ENCODE data around the gene CLRN3.

CLRN3 gene

DNA sequence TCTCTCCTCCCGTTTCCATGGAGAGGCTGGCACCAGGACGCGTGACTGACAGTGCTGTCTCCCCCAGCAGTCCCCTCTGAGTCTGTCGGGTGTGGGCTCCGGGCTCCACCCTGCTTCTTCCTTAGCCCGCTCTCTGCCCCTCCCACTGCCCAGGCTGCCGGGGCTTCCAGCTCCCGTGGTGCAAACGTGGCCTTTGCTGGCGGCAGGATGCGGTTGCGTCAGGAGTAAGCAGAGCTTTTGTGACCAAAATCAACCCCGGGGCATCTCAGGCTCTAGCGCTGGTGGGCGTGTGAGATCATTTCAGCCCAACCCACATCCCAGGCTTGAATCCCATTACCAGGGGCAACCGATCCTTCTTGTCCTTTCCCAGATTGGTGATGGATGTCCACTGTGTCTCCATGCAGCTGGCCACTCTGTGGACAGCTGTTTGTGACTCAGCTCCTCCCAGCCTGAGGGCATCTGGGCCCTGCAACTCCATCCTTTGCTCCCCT lies 42.4 kb upstream of the CLRN3 start:
- no peak overlapping the region for H4K8ac ChIP-seq (ENCODE audit: low read depth, low read length)
- H3K27me3 ChIP-seq (ENCODE audit: insufficient read depth, low read length, poor library complexity) = no peaks in the 10 kb centered on the region
- H3K9ac ChIP-seq (ENCODE audit: low read length) = no peak overlapping the region
- no peak overlapping the region for H3K56ac ChIP-seq (ENCODE audit: low read length)
- no peaks in the 10 kb centered on the region for H3K79me2 ChIP-seq (ENCODE audit: control insufficient read depth, insufficient read depth, low read length)
- no peak for DNase-seq
- no peak overlapping the region for H2BK120ac ChIP-seq (ENCODE audit: low read depth, low read length)
- H4K5ac ChIP-seq (ENCODE audit: low read length) = no peak overlapping the region
- no peaks in the 10 kb centered on the region for H3K4me1 ChIP-seq (ENCODE audit: control insufficient read depth, low read depth, low read length)
- H3K23ac ChIP-seq (ENCODE audit: low read length) = no peak overlapping the region
- H3K4me3 ChIP-seq (ENCODE audit: low read length) = no peak overlapping the region
- H2BK15ac ChIP-seq (replicated peaks; ENCODE audit: low read depth) = no peak overlapping the region
- WGBS (ENCODE audit: extremely low coverage, insufficient coverage, low lambda C conversion rate) = no CpG with 5 or more reads among the region's 16 CpGs
- H2AK5ac ChIP-seq (ENCODE audit: low read length) = no peak overlapping the region
- no peaks in the 10 kb centered on the region for H3K36me3 ChIP-seq (ENCODE audit: control insufficient read depth, insufficient read depth, low read length)
- H3K79me1 ChIP-seq (ENCODE audit: low read length) = no peaks in the 10 kb centered on the region
- no peak overlapping the region for H2BK5ac ChIP-seq (ENCODE audit: low read length)
- H3K4ac ChIP-seq (ENCODE audit: low read depth, low read length) = no peak overlapping the region
- H3K18ac ChIP-seq (ENCODE audit: low read length) = no peak overlapping the region
- no peak overlapping the region for H3K27ac ChIP-seq (ENCODE audit: low read depth, low read length)
- no peak overlapping the region for H3K4me2 ChIP-seq (ENCODE audit: low read length)

DNA sequence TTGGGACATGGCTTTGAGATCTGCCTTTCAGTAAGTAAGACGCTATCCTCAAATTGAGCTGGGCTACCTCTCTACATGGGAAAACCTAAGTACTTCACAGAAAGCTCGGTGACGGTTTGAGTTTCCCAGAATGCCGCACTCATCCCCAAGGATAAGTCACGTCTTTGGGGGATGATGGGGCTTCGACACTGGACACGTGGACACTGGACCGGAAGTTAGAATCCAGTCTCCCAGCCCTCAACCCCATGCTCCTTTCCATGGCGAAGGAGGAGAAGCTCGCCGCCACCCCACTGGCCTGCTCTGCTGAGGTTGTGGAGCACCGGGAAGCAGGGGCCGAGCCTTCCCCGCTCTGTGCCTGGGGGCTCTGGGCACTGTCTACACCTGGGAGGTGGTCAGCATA lies 41.6 kb upstream of the CLRN3 start:
- no peak overlapping the region for H3K18ac ChIP-seq (ENCODE audit: low read length)
- no peaks in the 10 kb centered on the region for H3K36me3 ChIP-seq (ENCODE audit: control insufficient read depth, insufficient read depth, low read length)
- no CpG with 5 or more reads among the region's 14 CpGs for WGBS (ENCODE audit: extremely low coverage, insufficient coverage, low lambda C conversion rate)
- H4K8ac ChIP-seq (ENCODE audit: low read depth, low read length) = no peak overlapping the region
- no peak overlapping the region for H3K4ac ChIP-seq (ENCODE audit: low read depth, low read length)
- H2BK15ac ChIP-seq (replicated peaks; ENCODE audit: low read depth) = no peak overlapping the region
- H3K79me2 ChIP-seq (ENCODE audit: control insufficient read depth, insufficient read depth, low read length) = no peaks in the 10 kb centered on the region
- H3K56ac ChIP-seq (ENCODE audit: low read length) = no peak overlapping the region
- H2BK5ac ChIP-seq (ENCODE audit: low read length) = no peak overlapping the region
- no peak overlapping the region for H3K23ac ChIP-seq (ENCODE audit: low read length)
- no peaks in the 10 kb centered on the region for H3K4me1 ChIP-seq (ENCODE audit: control insufficient read depth, low read depth, low read length)
- H3K4me2 ChIP-seq (ENCODE audit: low read length) = no peak overlapping the region
- no peak overlapping the region for H3K27ac ChIP-seq (ENCODE audit: low read depth, low read length)
- H3K4me3 ChIP-seq (ENCODE audit: low read length) = no peak overlapping the region
- DNase-seq = no peak
- H2BK120ac ChIP-seq (ENCODE audit: low read depth, low read length) = no peak overlapping the region
- no peak overlapping the region for H3K9ac ChIP-seq (ENCODE audit: low read length)
- H4K5ac ChIP-seq (ENCODE audit: low read length) = no peak overlapping the region
- no peaks in the 10 kb centered on the region for H3K79me1 ChIP-seq (ENCODE audit: low read length)
- no peak overlapping the region for H2AK5ac ChIP-seq (ENCODE audit: low read length)
- H3K27me3 ChIP-seq (ENCODE audit: insufficient read depth, low read length, poor library complexity) = no peaks in the 10 kb centered on the region

DNA sequence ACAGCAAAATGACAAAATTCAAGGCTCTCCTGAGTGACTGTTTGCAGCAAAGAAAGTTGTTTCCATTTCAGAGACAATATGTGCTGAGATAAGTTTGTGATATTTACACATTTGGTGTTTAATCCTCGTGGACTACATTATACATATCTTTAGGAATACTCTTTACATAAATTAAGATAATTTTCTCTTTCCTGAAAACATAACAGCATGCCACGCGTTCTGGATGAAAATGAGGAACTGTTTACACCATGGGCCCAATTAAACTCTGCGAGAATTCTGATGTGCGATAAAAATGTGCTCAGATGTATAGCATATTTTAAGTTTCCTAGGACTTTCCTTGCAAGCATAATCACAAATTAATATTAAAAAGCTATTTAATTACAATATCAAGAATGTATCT lies 40.5 kb upstream of the CLRN3 start:
- Histone ChIP-seq H3K27ac (ENCODE audit: low read depth, low read length) (no peak overlapping the region), H3K36me3 (ENCODE audit: control insufficient read depth, insufficient read depth, low read length) (no peaks in the 10 kb centered on the region), H3K4ac (ENCODE audit: low read depth, low read length) (no peak overlapping the region), H3K79me2 (ENCODE audit: control insufficient read depth, insufficient read depth, low read length) (no peaks in the 10 kb centered on the region), H4K5ac (ENCODE audit: low read length) (no peak overlapping the region), H3K23ac (ENCODE audit: low read length) (no peak overlapping the region), H2BK15ac (replicated peaks; ENCODE audit: low read depth) (no peak overlapping the region), H3K27me3 (ENCODE audit: insufficient read depth, low read length, poor library complexity) (no peaks in the 10 kb centered on the region), H3K4me3 (ENCODE audit: low read length) (no peak overlapping the region), H2BK120ac (ENCODE audit: low read depth, low read length) (no peak overlapping the region), H2AK5ac (ENCODE audit: low read length) (no peak overlapping the region), H3K18ac (ENCODE audit: low read length) (no peak overlapping the region), H4K8ac (ENCODE audit: low read depth, low read length) (no peak overlapping the region), H3K4me2 (ENCODE audit: low read length) (no peak overlapping the region), H3K9ac (ENCODE audit: low read length) (no peak overlapping the region), H2BK5ac (ENCODE audit: low read length) (no peak overlapping the region), H3K79me1 (ENCODE audit: low read length) (no peaks in the 10 kb centered on the region), H3K4me1 (ENCODE audit: control insufficient read depth, low read depth, low read length) (no peaks in the 10 kb centered on the region), H3K56ac (ENCODE audit: low read length) (no peak overlapping the region)
- DNase-seq = no peak
- no CpG with 5 or more reads among the region's 5 CpGs for WGBS (ENCODE audit: extremely low coverage, insufficient coverage, low lambda C conversion rate)

DNA sequence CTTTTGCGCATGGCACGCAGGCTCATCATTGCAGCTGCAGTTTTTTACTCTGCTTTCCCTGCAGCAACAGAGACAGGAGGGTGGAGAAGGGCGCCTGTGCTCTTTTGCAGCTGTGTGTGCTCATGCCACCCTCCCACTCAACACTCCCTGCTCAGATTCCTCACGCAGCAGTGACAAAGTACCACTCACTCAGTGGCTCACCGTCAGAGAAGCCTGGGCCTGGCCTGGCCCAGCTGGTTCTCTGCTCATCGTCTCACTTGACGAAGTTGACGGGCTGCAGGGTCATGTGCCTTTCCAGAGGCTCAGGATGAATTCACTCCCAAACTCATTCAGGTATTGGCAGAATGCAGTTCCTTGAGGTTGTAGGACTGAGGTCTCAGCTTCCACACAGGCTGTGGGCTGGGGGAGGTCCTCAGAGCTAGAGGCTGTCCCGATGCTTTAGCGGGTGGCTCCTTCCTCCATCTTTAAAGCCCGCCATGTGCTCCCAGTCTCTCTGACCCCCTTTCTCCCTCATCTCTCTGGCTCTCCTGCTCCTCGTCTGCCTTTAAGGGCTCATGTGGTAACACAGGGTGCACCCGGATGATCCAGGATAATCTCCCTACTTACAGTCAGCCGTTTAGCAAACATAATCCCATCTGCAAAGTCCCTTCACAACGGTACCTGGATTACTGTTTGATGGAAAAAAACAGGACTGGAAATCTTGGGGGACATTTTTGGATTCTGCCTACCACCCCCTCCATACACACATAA lies 40.0 kb upstream of the CLRN3 start:
- Histone ChIP-seq H3K18ac (ENCODE audit: low read length) (no peak overlapping the region), H4K5ac (ENCODE audit: low read length) (no peak overlapping the region), H2BK120ac (ENCODE audit: low read depth, low read length) (no peak overlapping the region), H3K27ac (ENCODE audit: low read depth, low read length) (no peak overlapping the region), H3K23ac (ENCODE audit: low read length) (no peak overlapping the region), H3K4ac (ENCODE audit: low read depth, low read length) (no peak overlapping the region), H2BK5ac (ENCODE audit: low read length) (no peak overlapping the region), H3K27me3 (ENCODE audit: insufficient read depth, low read length, poor library complexity) (no peaks in the 10 kb centered on the region), H3K4me1 (ENCODE audit: control insufficient read depth, low read depth, low read length) (no peaks in the 10 kb centered on the region), H3K9ac (ENCODE audit: low read length) (no peak overlapping the region), H2BK15ac (replicated peaks; ENCODE audit: low read depth) (no peak overlapping the region), H3K4me3 (ENCODE audit: low read length) (no peak overlapping the region), H3K56ac (ENCODE audit: low read length) (no peak overlapping the region), H3K36me3 (ENCODE audit: control insufficient read depth, insufficient read depth, low read length) (no peaks in the 10 kb centered on the region), H2AK5ac (ENCODE audit: low read length) (no peak overlapping the region), H3K79me1 (ENCODE audit: low read length) (no peaks in the 10 kb centered on the region), H4K8ac (ENCODE audit: low read depth, low read length) (no peak overlapping the region), H3K79me2 (ENCODE audit: control insufficient read depth, insufficient read depth, low read length) (no peaks in the 10 kb centered on the region), H3K4me2 (ENCODE audit: low read length) (no peak overlapping the region)
- no peak for DNase-seq
- WGBS (ENCODE audit: extremely low coverage, insufficient coverage, low lambda C conversion rate) = no CpG with 5 or more reads among the region's 15 CpGs

DNA sequence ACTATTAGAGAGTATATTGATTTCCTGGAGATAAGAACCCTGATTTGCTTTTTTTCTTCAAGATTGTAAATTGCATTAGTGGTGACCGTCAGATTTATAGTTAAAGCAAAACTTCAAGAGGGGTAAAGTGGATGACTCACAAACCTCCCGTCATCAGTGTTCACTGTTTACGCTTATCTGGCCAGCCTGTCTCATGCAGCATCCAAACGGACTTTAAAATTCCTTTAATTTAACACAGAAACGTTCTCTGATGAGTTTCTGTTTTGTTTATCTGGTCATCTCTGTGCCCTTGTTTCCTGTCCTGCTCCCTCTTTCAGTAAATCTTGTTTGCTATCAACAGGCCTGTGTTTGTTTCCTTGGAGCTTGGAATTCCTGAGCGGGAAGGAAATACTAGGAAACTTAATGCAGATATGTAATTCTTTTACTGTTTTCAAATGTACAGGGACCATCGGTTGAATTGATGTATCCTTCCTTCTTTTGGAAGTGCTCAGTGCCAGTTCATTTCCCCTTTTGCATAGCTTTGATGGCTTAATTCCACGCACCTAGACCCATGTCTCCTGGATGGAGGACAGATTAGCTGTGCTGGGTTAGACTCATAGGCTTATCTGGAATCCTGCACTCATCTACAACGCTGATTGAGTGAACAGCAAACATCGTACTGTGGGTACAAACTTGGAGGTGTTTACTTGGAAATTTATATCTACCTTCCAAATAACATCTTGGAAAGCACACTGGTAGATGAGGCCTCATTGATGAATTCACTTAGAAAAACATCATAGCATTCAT lies 35.5 kb upstream of the CLRN3 start:
- H3K4me2 ChIP-seq (ENCODE audit: low read length) = no peak overlapping the region
- H3K56ac ChIP-seq (ENCODE audit: low read length) = no peak overlapping the region
- H4K5ac ChIP-seq (ENCODE audit: low read length) = no peak overlapping the region
- H3K18ac ChIP-seq (ENCODE audit: low read length) = no peak overlapping the region
- H2BK5ac ChIP-seq (ENCODE audit: low read length) = no peak overlapping the region
- H3K27ac ChIP-seq (ENCODE audit: low read depth, low read length) = no peak overlapping the region
- no CpG with 5 or more reads among the region's 10 CpGs for WGBS (ENCODE audit: extremely low coverage, insufficient coverage, low lambda C conversion rate)
- no peak overlapping the region for H2BK120ac ChIP-seq (ENCODE audit: low read depth, low read length)
- no peak overlapping the region for H3K9ac ChIP-seq (ENCODE audit: low read length)
- H3K36me3 ChIP-seq (ENCODE audit: control insufficient read depth, insufficient read depth, low read length) = no peaks in the 10 kb centered on the region
- DNase-seq = no peak
- no peak overlapping the region for H2BK15ac ChIP-seq (replicated peaks; ENCODE audit: low read depth)
- no peaks in the 10 kb centered on the region for H3K4me1 ChIP-seq (ENCODE audit: control insufficient read depth, low read depth, low read length)
- H3K79me2 ChIP-seq (ENCODE audit: control insufficient read depth, insufficient read depth, low read length) = no peaks in the 10 kb centered on the region
- no peaks in the 10 kb centered on the region for H3K27me3 ChIP-seq (ENCODE audit: insufficient read depth, low read length, poor library complexity)
- no peak overlapping the region for H3K4ac ChIP-seq (ENCODE audit: low read depth, low read length)
- H3K79me1 ChIP-seq (ENCODE audit: low read length) = no peaks in the 10 kb centered on the region
- no peak overlapping the region for H2AK5ac ChIP-seq (ENCODE audit: low read length)
- H3K23ac ChIP-seq (ENCODE audit: low read length) = no peak overlapping the region
- H4K8ac ChIP-seq (ENCODE audit: low read depth, low read length) = no peak overlapping the region
- no peak overlapping the region for H3K4me3 ChIP-seq (ENCODE audit: low read length)

All from mesendoderm (in vitro differentiated cells).